HEK293 (cell line): Measurements from ENCODE around the gene CD55.
A peak's percentile ranks its signal among the peaks of the same experiment; 100 is the strongest.

Experiments
- CTCF ChIA-PET: fragments of 350-600 bp; formaldehyde crosslinking; extraction: SDS; loops from one replicate; lab custom pipeline; 2021; ENCODE audit warnings: antibody characterized with exemption; lab: Yijun Ruan, JAX
- POLR2A ChIA-PET: fragments of 300-600 bp; formaldehyde crosslinking; extraction: SDS; loops from one replicate; lab custom pipeline; 2020; ENCODE audit warnings: antibody characterized with exemption, inconsistent platforms; lab: Yijun Ruan, JAX
- H3K27ac ChIP-seq: fragments of 200-500 bp; sonication (Bioruptor generic); 2 replicates; pipeline ENCODE4 v1.5.1; 2014; ENCODE audit warnings: low read depth, low read length, control low read depth, inconsistent platforms; ENCODE audit errors: extremely low read depth
- H3K36me3 ChIP-seq, 2 experiments: fragments of 200-500 bp in 1 of 2; sonication (Bioruptor generic) in 1 of 2; 1 replicate in 1 of 2; 2 replicates in 1 of 2; pipeline ENCODE4 v1.5.1; 2014 to 2017; ENCODE audit warnings: inconsistent platforms in 2 of 2, low read length in 2 of 2; ENCODE audit not compliant: control insufficient read depth in 2 of 2, insufficient read depth in 1 of 2
- H3K4me1 ChIP-seq: fragments of 200-500 bp; sonication (Bioruptor generic); 2 replicates; pipeline ENCODE4 v1.5.1; 2014; ENCODE audit warnings: mild to moderate bottlenecking, low read length, inconsistent platforms; ENCODE audit not compliant: control insufficient read depth, insufficient read depth
- H3K4me3 ChIP-seq: 2 replicates; pipeline ENCODE4 v1.5.1; 2011; ENCODE audit warnings: low read depth, mild to moderate bottlenecking, control low read depth, low read length, moderate library complexity
- H3K9me3 ChIP-seq: fragments of 200-500 bp; sonication (Bioruptor generic); 2 replicates; pipeline ENCODE4 v1.5.1; 2014; ENCODE audit warnings: low read depth, low read length, inconsistent platforms; ENCODE audit not compliant: control insufficient read depth, insufficient read depth
- ATF2 ChIP-seq: fragments of 450-650 bp; formaldehyde crosslinking; IDR thresholded peaks from 2 replicates; pipeline ENCODE4 v1.5.1; 2016; ENCODE audit warnings: missing biosample characterization, missing genetic modification characterization, low read depth
- HOXD13 ChIP-seq: sonication (generic); formaldehyde crosslinking; IDR thresholded peaks from 2 replicates; pipeline ENCODE4 v1.8.0; 2022; ENCODE audit warnings: missing genetic modification reagents, borderline replicate concordance
- KLF1 ChIP-seq: fragments of 450-650 bp; formaldehyde crosslinking; IDR thresholded peaks from 2 replicates; pipeline ENCODE4 v1.5.1; 2016; ENCODE audit warnings: missing biosample characterization, missing genetic modification characterization
- KLF7 ChIP-seq: fragments of 450-650 bp; formaldehyde crosslinking; IDR thresholded peaks from 2 replicates; pipeline ENCODE4 v1.5.1; 2016; ENCODE audit warnings: missing biosample characterization, missing genetic modification characterization, borderline replicate concordance
- SCRT2 ChIP-seq: fragments of 450-650 bp; formaldehyde crosslinking; IDR thresholded peaks from 2 replicates; pipeline ENCODE4 v1.5.1; 2016; ENCODE audit warnings: missing biosample characterization, missing genetic modification characterization
- TRIM28 ChIP-seq: IDR thresholded peaks from 2 replicates; pipeline ENCODE4 v1.6.1; 2011; ENCODE audit warnings: low read length, control low read depth, borderline replicate concordance
- ZBTB17 ChIP-seq: fragments of 450-650 bp; formaldehyde crosslinking; IDR thresholded peaks from 2 replicates; pipeline ENCODE4 v1.5.1; 2016; ENCODE audit warnings: missing biosample characterization, missing genetic modification characterization
- ZBTB48 ChIP-seq: fragments of 450-650 bp; formaldehyde crosslinking; IDR thresholded peaks from 2 replicates; pipeline ENCODE4 v1.5.1; 2016; ENCODE audit warnings: missing biosample characterization, missing genetic modification characterization
- ZFP37 ChIP-seq: fragments of 450-650 bp; formaldehyde crosslinking; IDR thresholded peaks from 2 replicates; pipeline ENCODE4 v1.5.1; 2016; ENCODE audit warnings: missing biosample characterization, missing genetic modification characterization
- ZNF10 ChIP-seq: fragments of 450-650 bp; formaldehyde crosslinking; IDR thresholded peaks from 2 replicates; pipeline ENCODE4 v1.5.1; 2017; ENCODE audit warnings: missing biosample characterization, missing genetic modification characterization
- ZNF133 ChIP-seq: fragments of 450-650 bp; formaldehyde crosslinking; IDR thresholded peaks from 2 replicates; pipeline ENCODE4 v1.5.1; 2016; ENCODE audit warnings: missing biosample characterization, missing genetic modification characterization
- ZNF214 ChIP-seq: fragments of 450-650 bp; formaldehyde crosslinking; IDR thresholded peaks from 2 replicates; pipeline ENCODE4 v1.5.1; 2017; ENCODE audit warnings: missing biosample characterization, mild to moderate bottlenecking, missing genetic modification characterization, borderline replicate concordance
- ZNF280C ChIP-seq: fragments of 450-650 bp; formaldehyde crosslinking; IDR thresholded peaks from 2 replicates; pipeline ENCODE4 v1.5.1; 2016; ENCODE audit warnings: missing biosample characterization, missing genetic modification characterization
- ZNF324 ChIP-seq: fragments of 450-650 bp; formaldehyde crosslinking; IDR thresholded peaks from 2 replicates; pipeline ENCODE4 v1.5.1; 2016; ENCODE audit warnings: missing biosample characterization, missing genetic modification characterization
- ZNF394 ChIP-seq: fragments of 450-650 bp; formaldehyde crosslinking; IDR thresholded peaks from 2 replicates; pipeline ENCODE4 v1.5.1; 2016; ENCODE audit warnings: missing biosample characterization, missing genetic modification characterization, mild to moderate bottlenecking, moderate library complexity, borderline replicate concordance
- ZNF426 ChIP-seq: fragments of 450-650 bp; formaldehyde crosslinking; IDR thresholded peaks from 2 replicates; pipeline ENCODE4 v1.5.1; 2017; ENCODE audit warnings: missing biosample characterization, missing genetic modification characterization, mild to moderate bottlenecking, inconsistent platforms, moderate library complexity
- ZNF544 ChIP-seq: fragments of 450-650 bp; formaldehyde crosslinking; IDR thresholded peaks from 2 replicates; pipeline ENCODE4 v1.5.0; 2017; ENCODE audit warnings: missing biosample characterization, missing genetic modification characterization
- ZNF549 ChIP-seq: fragments of 450-650 bp; IDR thresholded peaks from 2 replicates; pipeline ENCODE4 v1.5.1; 2018; ENCODE audit warnings: missing biosample characterization, missing genetic modification characterization, mild to moderate bottlenecking, inconsistent platforms, moderate library complexity
- ZNF670 ChIP-seq: fragments of 450-650 bp; formaldehyde crosslinking; IDR thresholded peaks from 2 replicates; pipeline ENCODE4 v1.5.1; 2016; ENCODE audit warnings: missing biosample characterization, missing genetic modification characterization, low read depth
- ZNF777 ChIP-seq: fragments of 450-650 bp; formaldehyde crosslinking; IDR thresholded peaks from 2 replicates; pipeline ENCODE4 v1.5.1; 2017; ENCODE audit warnings: missing biosample characterization, missing genetic modification characterization, borderline replicate concordance
- ZNF843 ChIP-seq: fragments of 450-650 bp; formaldehyde crosslinking; IDR thresholded peaks from 2 replicates; pipeline ENCODE4 v1.5.1; 2016; ENCODE audit warnings: missing biosample characterization, missing genetic modification characterization

Gene CD55

DNA sequence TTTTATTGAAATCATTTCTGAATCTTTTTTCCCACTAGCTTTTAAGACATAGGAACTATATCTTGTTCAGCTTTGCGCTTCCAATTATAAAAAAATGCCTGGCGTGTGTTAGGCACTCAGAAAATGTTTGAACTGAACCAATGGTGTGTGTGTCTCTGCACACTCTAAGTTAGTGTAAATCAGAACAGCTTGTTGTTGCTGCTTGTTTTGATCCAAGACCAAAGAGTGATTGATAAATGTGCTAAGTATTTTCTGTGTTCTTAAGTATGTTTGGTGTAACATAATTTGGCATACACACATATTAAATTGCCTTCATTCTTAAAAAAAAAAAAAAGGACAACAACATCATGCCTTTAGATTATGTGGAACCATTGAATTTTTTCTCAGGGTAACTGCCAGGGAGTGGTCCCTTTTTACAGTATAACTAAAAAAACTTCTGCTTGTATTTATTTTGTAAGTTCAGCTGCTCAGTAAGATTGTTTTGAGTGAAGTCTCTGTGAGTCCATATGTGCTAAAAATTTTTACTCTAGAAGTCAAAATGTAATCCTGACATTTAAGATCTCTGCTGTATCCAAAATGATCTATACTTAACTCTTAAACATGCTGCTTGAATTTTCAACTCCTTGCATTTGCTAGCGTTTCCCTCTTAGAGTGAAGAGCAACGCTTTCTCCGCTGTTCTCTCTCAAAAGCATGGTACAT, 8.7 kb downstream of the CD55 start:
- H3K27ac ChIP-seq = no peak overlapping the region
- H3K4me3 ChIP-seq = no peak overlapping the region
- H3K9me3 ChIP-seq = no peaks in the 10 kb centered on the region
- H3K4me1 ChIP-seq = no peaks in the 10 kb centered on the region
- no peak for TF ChIP-seq ZNF670 (tag by site-specific recombination)
- POLR2A ChIA-PET = no interaction called here
- peaks cover 28 to 85% of the 10 kb centered on the region in 2 experiments for H3K36me3 ChIP-seq
- CTCF ChIA-PET = no interaction called here

DNA sequence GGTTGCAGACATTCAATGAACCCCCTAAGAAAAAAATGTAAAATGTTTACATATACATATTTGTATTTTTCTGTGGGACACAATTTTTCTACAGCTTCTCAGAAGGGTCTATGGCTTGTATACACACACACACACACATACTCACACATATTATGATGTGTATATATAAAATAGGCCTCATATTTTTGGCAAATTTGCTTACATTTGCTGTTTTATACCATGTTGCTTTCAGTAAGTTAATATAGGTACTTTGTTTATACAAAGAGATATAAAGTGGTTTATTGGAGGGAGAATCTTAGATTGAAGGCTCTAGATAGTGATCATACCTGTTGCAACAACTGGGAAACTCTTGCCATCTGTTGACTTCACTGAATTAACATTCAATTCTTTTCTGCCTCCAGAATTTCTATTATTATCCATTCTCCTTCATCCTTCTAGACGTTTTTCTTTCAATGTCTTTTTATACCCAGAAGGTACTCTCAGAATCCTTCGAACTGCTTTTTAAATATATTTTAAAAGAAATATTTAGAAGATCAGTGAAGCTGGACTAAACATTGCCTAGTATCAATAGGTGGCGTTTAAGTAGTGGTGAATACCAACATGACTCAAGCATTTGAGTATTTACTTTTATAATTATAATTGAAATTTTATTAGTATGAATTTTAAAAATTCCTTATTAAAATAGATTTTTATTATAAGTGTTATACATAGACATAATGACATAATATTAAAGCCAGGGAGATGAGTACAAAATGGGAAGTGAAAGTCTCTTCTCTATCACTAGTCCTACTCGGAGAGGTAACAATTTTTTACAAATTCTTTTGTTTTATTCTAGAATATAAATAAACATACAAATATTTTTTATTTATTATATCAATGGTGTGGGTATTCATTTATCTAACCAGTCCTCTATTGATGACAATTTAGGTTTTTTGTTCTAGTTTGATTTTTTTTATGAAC, 10.2 kb downstream of the CD55 start:
- Histone ChIP-seq H3K36me3 (peaks cover 17 to 81% of the 10 kb centered on the region in 2 experiments; a peak in 1 of 3 replicates), H3K4me1 (no peaks in the 10 kb centered on the region), H3K9me3 (no peaks in the 10 kb centered on the region), H3K4me3 (no peak overlapping the region), H3K27ac (no peak overlapping the region)
- POLR2A ChIA-PET = interaction anchor here (0.6 to 1.0 kb wide), 2 partner anchors 10 to 291 kb away, joined by 4 to 5 read pairs; partner anchors contain the start of gene CD55
- TF ChIP-seq ZNF214 (tag by site-specific recombination) (no peak), SCRT2 (peak; percentile 69)
- CTCF ChIA-PET = no interaction called here

DNA sequence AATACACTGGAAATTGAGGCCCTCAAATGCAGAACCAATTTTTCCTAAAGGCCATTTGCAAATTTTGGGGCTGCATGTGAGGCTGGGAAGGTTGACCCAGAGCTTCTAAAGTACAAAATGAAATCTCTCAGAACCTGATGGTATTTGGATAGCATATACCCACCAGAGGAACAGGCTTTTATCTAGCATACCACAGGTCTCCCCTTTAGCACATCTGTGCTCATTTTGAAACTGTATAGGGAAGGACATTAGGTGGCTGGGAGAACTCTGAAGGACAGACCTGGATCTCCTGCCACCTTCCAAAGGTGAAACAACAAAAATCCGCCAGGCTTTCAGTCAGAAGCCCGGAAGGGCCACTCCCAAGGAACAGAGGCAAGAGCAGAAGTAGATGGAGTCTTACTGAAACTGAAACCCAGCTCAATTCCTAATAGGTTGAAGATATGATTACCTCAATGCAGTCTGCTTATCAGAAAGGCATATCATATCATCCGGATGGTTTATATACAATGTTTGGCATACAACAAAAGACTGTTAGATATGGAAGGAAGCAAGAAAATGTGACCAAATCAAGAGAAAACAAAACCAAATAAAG, 11.6 kb downstream of the CD55 start:
- no peaks in the 10 kb centered on the region for H3K9me3 ChIP-seq
- POLR2A ChIA-PET = interaction anchor here (1.0 kb wide), 1 partner anchor 12 kb away, joined by 5 read pairs; the partner anchor contains the start of gene CD55

More for the DNA sequence above, 11.6 kb downstream of the CD55 start:
- peaks cover 14 to 80% of the 10 kb centered on the region in 2 experiments; a peak in 2 of 3 replicates for H3K36me3 ChIP-seq
- no peak overlapping the region for H3K4me3 ChIP-seq
- CTCF ChIA-PET = no interaction called here
- H3K27ac ChIP-seq = no peak overlapping the region
- no peaks in the 10 kb centered on the region for H3K4me1 ChIP-seq
- no peak for TF ChIP-seq ZBTB17 (tag by site-specific recombination)
- TF ChIP-seq ZNF280C (tag by site-specific recombination) = no peak
- no peak for TF ChIP-seq KLF7 (tag by site-specific recombination)
- TF ChIP-seq ZBTB48 (tag by site-specific recombination) = no peak
- TF ChIP-seq ZNF10 (tag by site-specific recombination) = no peak
- TF ChIP-seq ZNF426 (tag by site-specific recombination) = no peak
- TF ChIP-seq ZFP37 (tag by site-specific recombination) = no peak
- TF ChIP-seq ZNF394 (tag by site-specific recombination) = no peak
- no peak for TF ChIP-seq ZNF549 (tag by site-specific recombination)
- no peak for TF ChIP-seq ZNF777 (tag by site-specific recombination)
- no peak for TF ChIP-seq KLF1
- no peak for TF ChIP-seq ZNF544 (tag by site-specific recombination)
- TF ChIP-seq HOXD13 (CRISPR knock-in tag) = no peak
- no peak for TF ChIP-seq ZNF843 (tag by site-specific recombination)
- TF ChIP-seq TRIM28 = no peak
- TF ChIP-seq ZNF133 (tag by site-specific recombination) = no peak
- no peak for TF ChIP-seq ZNF324 (tag by site-specific recombination)
- no peak for TF ChIP-seq ATF2 (tag by site-specific recombination)
- TF ChIP-seq, all 188 proteins: peak for 0
